ENCODE data around the gene EML4.

- TF ChIP-seq EZH2 (IDR thresholded peaks at IDR 0.05) (no peak), POLR2AphosphoS5 (IDR thresholded peaks at IDR 0.05; ENCODE audit: borderline replicate concordance, low read depth, low read length) (no peak)
These were observed 43.1 kb upstream of the EML4 start for GRCh38 chr2:42125841-42126594.

Measured in SK-N-MC (cell line).